ENCODE data around the gene MANSC1. TPM values are rescaled to one million over a fixed set of nuclear protein-coding genes. Genes with fewer than 3 reads are reported as not detected.
"Not testable (repeated sequence)": the region's sequence is repeated elsewhere in the genome, so short reads cannot be mapped to it uniquely, and the experiment has no call there.

The MANSC1 gene
- total and polyA plus RNA-seq, 9 donors = 4.2 to 13.9 (median 10.6) TPM

DNA sequence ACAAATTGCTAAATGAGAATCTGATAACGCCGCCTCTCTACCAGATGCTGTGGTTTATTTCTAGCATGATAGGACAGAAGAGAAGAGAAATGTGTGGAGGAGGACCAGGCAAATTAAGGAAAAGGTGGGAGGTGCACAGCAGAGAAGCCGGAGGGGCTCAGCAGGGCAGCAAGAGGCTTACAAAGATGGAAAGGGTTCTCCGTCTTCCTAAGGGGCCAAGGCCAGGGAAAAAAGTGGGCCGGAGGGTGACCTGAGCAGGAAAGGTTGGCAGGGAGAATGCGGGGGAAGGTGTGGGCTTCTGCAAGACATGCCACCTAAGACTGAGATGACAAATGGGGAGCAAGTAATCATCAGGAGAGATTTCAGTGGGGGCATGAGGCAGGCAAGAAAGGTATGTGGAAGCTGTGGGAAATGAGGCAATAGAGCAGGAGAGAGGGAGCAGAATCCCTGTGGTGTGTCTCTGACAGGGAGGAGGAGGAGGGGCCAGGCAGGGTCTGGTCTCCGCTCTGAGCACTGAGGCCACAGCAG lies 18.7 kb downstream of the MANSC1 start:
- Histone ChIP-seq H3K9me3 (replicated peaks; ENCODE audit: control insufficient read depth, low read depth, low read length) (no peaks in the 10 kb centered on the region), H3K36me3 (ENCODE audit: control insufficient read depth, insufficient read depth, low read length) (no peaks in the 10 kb centered on the region), H3K27ac (ENCODE audit: low read length) (no peak overlapping the region), H3K27me3 (ENCODE audit: control insufficient read depth, insufficient read depth, low read length) (no peaks in the 10 kb centered on the region), H3K4me1 (ENCODE audit: control insufficient read depth, insufficient read depth, low read length) (peaks cover 5% of the 10 kb centered on the region), H3K4me3 (ENCODE audit: low read length) (no peak overlapping the region)
- DNase-seq = no peak
- 62% methylated on average over 6 of the region's 7 CpGs for WGBS (ENCODE audit: insufficient coverage)

- Histone ChIP-seq H3K27me3 (ENCODE audit: control insufficient read depth, insufficient read depth, low read length) (no peaks in the 10 kb centered on the region), H3K36me3 (ENCODE audit: control insufficient read depth, insufficient read depth, low read length) (no peaks in the 10 kb centered on the region), H3K27ac (ENCODE audit: low read length) (no peak overlapping the region), H3K9me3 (replicated peaks; ENCODE audit: control insufficient read depth, low read depth, low read length) (no peaks in the 10 kb centered on the region), H3K4me1 (ENCODE audit: control insufficient read depth, insufficient read depth, low read length) (no peaks in the 10 kb centered on the region), H3K4me3 (ENCODE audit: low read length) (no peak overlapping the region)
- DNase-seq = peak; percentile 82
- WGBS (ENCODE audit: insufficient coverage) = no CpG with 5 or more reads among the region's 1 CpG
Measured at GRCh38 chr12:12327802-12328201, 22.2 kb downstream of the MANSC1 start.

DNA sequence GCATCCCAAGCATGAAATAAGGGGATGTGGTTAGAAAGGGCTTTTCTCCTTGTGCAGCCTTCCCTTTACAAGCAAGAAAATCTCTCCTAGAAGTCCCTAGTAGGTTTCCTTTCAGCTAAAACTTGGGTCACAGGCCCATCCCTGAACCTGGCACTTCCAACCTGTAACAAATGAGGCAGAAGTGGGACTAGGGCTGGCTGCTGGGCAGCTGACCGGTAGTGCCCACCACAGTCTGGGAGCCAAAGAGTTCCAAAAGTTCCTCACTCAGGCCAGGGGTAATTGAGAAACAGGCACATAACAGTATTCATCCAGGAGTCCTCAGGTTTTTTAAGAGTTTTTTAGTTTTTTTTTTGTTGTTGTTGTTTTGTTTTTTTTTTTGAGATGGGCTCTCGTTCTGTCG lies 23.8 kb downstream of the MANSC1 start:
- DNase-seq = no peak
- Histone ChIP-seq H3K4me1 (ENCODE audit: control insufficient read depth, insufficient read depth, low read length) (no peaks in the 10 kb centered on the region), H3K4me3 (ENCODE audit: low read length) (no peak overlapping the region), H3K27ac (ENCODE audit: low read length) (no peak overlapping the region), H3K36me3 (ENCODE audit: control insufficient read depth, insufficient read depth, low read length) (no peaks in the 10 kb centered on the region), H3K9me3 (replicated peaks; ENCODE audit: control insufficient read depth, low read depth, low read length) (no peaks in the 10 kb centered on the region), H3K27me3 (ENCODE audit: control insufficient read depth, insufficient read depth, low read length) (no peaks in the 10 kb centered on the region)
- 100% methylated on average over 1 of the region's 3 CpGs for WGBS (ENCODE audit: insufficient coverage)

GRCh38 chr12:12323591-12323990 lies 26.5 kb downstream of the MANSC1 start:
- H3K27me3 ChIP-seq (ENCODE audit: control insufficient read depth, insufficient read depth, low read length) = no peaks in the 10 kb centered on the region
- DNase-seq = no peak
- WGBS (ENCODE audit: insufficient coverage) = 49% methylated on average over 7 of the region's 9 CpGs

GRCh38 chr12:12323118-12323517 lies 26.9 kb downstream of the MANSC1 start:
- H3K27ac ChIP-seq (ENCODE audit: low read length) = no peak overlapping the region
- no peak overlapping the region for H3K4me3 ChIP-seq (ENCODE audit: low read length)
- H3K9me3 ChIP-seq (replicated peaks; ENCODE audit: control insufficient read depth, low read depth, low read length) = no peaks in the 10 kb centered on the region
- DNase-seq = no peak
- 20% methylated on average over 2 of the region's 4 CpGs for WGBS (ENCODE audit: insufficient coverage)
- no peaks in the 10 kb centered on the region for H3K27me3 ChIP-seq (ENCODE audit: control insufficient read depth, insufficient read depth, low read length)
- H3K4me1 ChIP-seq (ENCODE audit: control insufficient read depth, insufficient read depth, low read length) = peaks cover 14% of the 10 kb centered on the region
- H3K36me3 ChIP-seq (ENCODE audit: control insufficient read depth, insufficient read depth, low read length) = no peaks in the 10 kb centered on the region

More at GRCh38 chr12:12323591-12323990, 26.5 kb downstream of the MANSC1 start:
- Histone ChIP-seq H3K36me3 (ENCODE audit: control insufficient read depth, insufficient read depth, low read length) (no peaks in the 10 kb centered on the region), H3K4me1 (ENCODE audit: control insufficient read depth, insufficient read depth, low read length) (peaks cover 14% of the 10 kb centered on the region), H3K4me3 (ENCODE audit: low read length) (no peak overlapping the region), H3K27ac (ENCODE audit: low read length) (no peak overlapping the region), H3K9me3 (replicated peaks; ENCODE audit: control insufficient read depth, low read depth, low read length) (no peaks in the 10 kb centered on the region)

GRCh38 chr12:12319451-12320183 lies 30.4 kb downstream of the MANSC1 start:
- H3K9me3 ChIP-seq (replicated peaks; ENCODE audit: control insufficient read depth, low read depth, low read length) = no peaks in the 10 kb centered on the region
- H3K4me1 ChIP-seq (ENCODE audit: control insufficient read depth, insufficient read depth, low read length) = peaks cover 14% of the 10 kb centered on the region
- H3K27me3 ChIP-seq (ENCODE audit: control insufficient read depth, insufficient read depth, low read length) = no peaks in the 10 kb centered on the region
- whole genome bisulfite sequencing (ENCODE audit: insufficient coverage) = 26% methylated on average over 5 of the region's 9 CpGs
- H3K4me3 ChIP-seq (ENCODE audit: low read length) = no peak overlapping the region
- DNase-seq = peak; percentile 66
- no peaks in the 10 kb centered on the region for H3K36me3 ChIP-seq (ENCODE audit: control insufficient read depth, insufficient read depth, low read length)
- H3K27ac ChIP-seq (ENCODE audit: low read length) = peak overlapping the region; percentile 31

- Histone ChIP-seq H3K27ac (ENCODE audit: low read length) (no peak overlapping the region), H3K9me3 (replicated peaks; ENCODE audit: control insufficient read depth, low read depth, low read length) (no peaks in the 10 kb centered on the region), H3K4me3 (ENCODE audit: low read length) (no peak overlapping the region), H3K4me1 (ENCODE audit: control insufficient read depth, insufficient read depth, low read length) (peaks cover 13% of the 10 kb centered on the region), H3K36me3 (ENCODE audit: control insufficient read depth, insufficient read depth, low read length) (no peaks in the 10 kb centered on the region), H3K27me3 (ENCODE audit: control insufficient read depth, insufficient read depth, low read length) (no peaks in the 10 kb centered on the region)
- DNase-seq = no peak
Measured at GRCh38 chr12:12315838-12316237, 34.2 kb downstream of the MANSC1 start.

- H3K27ac ChIP-seq (ENCODE audit: low read length); H3K36me3 ChIP-seq (ENCODE audit: control insufficient read depth, insufficient read depth, low read length); H3K27me3 ChIP-seq (ENCODE audit: control insufficient read depth, insufficient read depth, low read length); DNase-seq; H3K4me3 ChIP-seq (ENCODE audit: low read length); H3K4me1 ChIP-seq (ENCODE audit: control insufficient read depth, insufficient read depth, low read length); H3K9me3 ChIP-seq (replicated peaks; ENCODE audit: control insufficient read depth, low read depth, low read length): not testable (repeated sequence)
- WGBS (ENCODE audit: insufficient coverage) = 91% methylated on average over 5 of the region's 10 CpGs
Measured at GRCh38 chr12:12310695-12311094, 39.3 kb downstream of the MANSC1 start.

DNA sequence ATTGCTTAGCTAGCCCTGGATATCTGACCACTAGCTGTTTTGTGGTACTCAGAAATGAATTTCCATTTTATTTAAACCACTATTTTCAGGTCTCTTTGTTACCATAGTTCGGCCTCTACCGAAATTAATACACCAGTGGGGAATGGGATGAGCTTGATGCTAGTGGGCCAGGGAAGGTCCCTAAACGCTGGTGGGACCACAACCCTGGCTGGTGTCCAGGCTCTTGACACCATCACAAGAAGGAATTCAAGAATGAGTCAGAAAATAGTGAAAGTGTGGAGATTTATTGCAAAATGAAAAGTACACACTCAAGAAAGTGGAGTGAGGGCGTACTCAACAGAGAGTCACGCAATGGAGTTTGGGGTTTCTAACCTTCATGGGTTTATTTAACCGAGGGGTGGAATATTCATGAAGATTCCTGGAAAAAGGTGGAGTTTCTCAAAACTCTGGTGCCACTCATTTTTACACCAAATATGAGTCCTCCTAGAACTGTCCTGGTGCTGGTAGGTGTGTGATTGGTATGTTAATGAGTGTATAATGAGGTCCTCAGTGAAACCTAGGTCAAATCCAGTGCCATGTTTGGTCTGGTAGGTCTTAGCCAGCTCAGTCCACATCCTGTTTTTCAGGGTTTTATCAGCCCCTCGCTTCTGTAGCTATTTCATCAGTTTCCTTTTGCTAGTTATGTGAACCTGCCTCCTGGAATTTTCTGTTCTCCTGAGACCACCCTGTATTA lies 44.3 kb downstream of the MANSC1 start:
- Histone ChIP-seq H3K36me3 (ENCODE audit: control insufficient read depth, insufficient read depth, low read length) (no peaks in the 10 kb centered on the region), H3K4me1 (ENCODE audit: control insufficient read depth, insufficient read depth, low read length) (no peaks in the 10 kb centered on the region), H3K9me3 (replicated peaks; ENCODE audit: control insufficient read depth, low read depth, low read length) (peaks cover 3% of the 10 kb centered on the region), H3K27ac (ENCODE audit: low read length) (no peak overlapping the region), H3K27me3 (ENCODE audit: control insufficient read depth, insufficient read depth, low read length) (no peaks in the 10 kb centered on the region), H3K4me3 (ENCODE audit: low read length) (no peak overlapping the region)
- 79% methylated on average over 3 of the region's 7 CpGs for WGBS (ENCODE audit: insufficient coverage)
- DNase-seq = no peak

DNA sequence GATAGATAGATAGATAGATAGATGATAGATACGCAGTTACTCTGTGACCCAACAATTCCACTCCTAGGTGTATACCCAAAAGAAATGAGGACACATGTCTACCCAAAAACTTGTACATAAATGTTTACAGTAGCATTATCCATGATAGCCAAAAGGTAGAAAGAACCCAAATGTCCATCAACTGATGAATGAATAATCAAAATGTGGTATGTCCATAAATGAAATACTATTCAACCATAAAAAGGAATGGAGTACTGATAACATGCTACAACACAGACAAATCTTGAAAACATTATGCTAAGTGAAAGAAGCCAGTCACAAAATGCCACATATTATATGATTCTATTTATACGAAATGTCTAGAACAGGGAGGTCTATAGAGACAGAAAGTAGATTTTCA lies 47.1 kb downstream of the MANSC1 start:
- no peaks in the 10 kb centered on the region for H3K4me1 ChIP-seq (ENCODE audit: control insufficient read depth, insufficient read depth, low read length)

More for the DNA sequence above, 47.1 kb downstream of the MANSC1 start:
- no peaks in the 10 kb centered on the region for H3K27me3 ChIP-seq (ENCODE audit: control insufficient read depth, insufficient read depth, low read length)
- H3K36me3 ChIP-seq (ENCODE audit: control insufficient read depth, insufficient read depth, low read length) = no peaks in the 10 kb centered on the region
- no CpG with 5 or more reads among the region's 2 CpGs for WGBS (ENCODE audit: insufficient coverage)
- H3K4me3 ChIP-seq (ENCODE audit: low read length) = no peak overlapping the region
- no peak overlapping the region for H3K27ac ChIP-seq (ENCODE audit: low read length)
- no peak for DNase-seq
- peaks cover 3% of the 10 kb centered on the region for H3K9me3 ChIP-seq (replicated peaks; ENCODE audit: control insufficient read depth, low read depth, low read length)
